ENCODE results near the gene NELL1.

DNA sequence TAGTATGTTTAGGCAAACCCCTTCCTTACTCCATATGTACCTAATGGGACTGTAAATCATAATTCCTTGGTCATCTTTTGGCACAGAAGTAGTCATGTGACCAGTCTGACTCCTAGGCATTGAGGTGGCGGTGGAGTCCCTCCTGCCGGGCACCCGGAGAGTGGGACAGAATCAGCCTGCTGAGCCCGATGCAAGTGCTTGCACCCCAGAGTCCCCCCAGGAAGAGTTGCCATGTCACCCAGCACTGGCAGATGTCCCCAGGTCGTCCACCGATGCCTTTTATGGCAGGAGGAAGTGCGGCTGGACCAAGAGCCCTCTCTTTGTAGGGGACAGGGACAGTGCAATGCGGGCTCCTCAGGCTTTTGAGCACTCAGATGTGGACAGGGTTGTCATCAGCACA lies 500.3 kb downstream of the NELL1 start:
- TF ChIP-seq POLR2A (IDR thresholded peaks at IDR 0.05; ENCODE audit: low read depth, low read length) (no peak), SPI1 (IDR thresholded peaks at IDR 0.05; ENCODE audit: low read depth, low read length) (no peak), TAF1 (IDR thresholded peaks at IDR 0.05; ENCODE audit: low read depth, low read length) (no peak), POLR2AphosphoS5 (IDR thresholded peaks at IDR 0.05; ENCODE audit: low read depth, low read length) (no peak)
